HG03378 (cell line): ENCODE measurements around the gene TNS4.

Experiments used
- ATAC-seq: cut with Tn5 transposase; IDR thresholded peaks from one replicate; pipeline ENCODE4 v1.9.1; 2021; ENCODE audit warnings: mild to moderate bottlenecking, moderate library complexity; ENCODE audit not compliant: unreplicated experiment

The TNS4 gene

DNA sequence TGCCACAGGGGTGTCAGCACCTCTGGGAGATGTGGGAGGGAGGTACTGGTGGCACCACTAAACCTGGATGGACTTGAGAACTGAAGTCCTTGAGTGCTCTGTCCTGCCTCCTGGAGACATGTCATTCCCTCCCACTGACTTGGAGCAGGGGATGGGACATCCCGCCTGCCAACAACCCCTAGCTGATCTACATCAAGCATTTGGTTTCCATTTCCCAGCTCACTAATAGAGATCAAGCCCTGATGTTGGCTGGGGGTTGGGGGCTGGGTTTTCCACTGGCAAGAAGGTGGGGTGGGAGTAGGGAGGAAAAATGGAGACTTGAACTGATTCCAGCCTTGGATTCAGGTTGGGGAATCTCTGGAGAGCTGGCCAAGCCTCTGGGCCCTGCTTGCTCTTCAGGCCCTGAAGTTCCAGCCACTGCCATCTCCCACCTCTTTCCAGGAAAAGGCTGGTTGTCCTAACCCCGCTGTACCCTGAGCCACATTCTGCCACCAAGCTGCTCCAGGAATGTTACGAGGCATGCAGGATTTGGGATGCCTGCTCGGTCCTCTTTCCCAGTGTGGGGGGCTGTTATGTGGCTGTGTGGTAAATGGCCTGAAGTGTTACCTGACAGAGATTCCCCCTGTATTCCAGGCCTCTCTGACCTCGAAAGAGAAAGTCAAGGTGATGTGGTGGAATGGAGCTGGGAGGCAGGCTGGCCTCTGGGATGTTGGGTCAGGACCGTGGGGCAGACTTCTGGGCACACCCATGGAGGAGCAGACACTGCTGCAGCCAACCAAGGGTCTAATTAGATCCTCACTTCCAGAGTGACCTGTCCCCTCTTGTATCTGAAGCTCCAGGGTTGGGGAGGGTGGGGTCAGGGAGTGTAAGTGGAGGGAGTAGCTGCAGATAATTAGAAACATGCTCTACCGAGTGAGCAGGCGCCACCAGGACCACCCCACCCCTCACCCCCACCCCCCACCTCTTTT, 41.5 kb downstream of the TNS4 start:
- no peak for ATAC-seq

DNA sequence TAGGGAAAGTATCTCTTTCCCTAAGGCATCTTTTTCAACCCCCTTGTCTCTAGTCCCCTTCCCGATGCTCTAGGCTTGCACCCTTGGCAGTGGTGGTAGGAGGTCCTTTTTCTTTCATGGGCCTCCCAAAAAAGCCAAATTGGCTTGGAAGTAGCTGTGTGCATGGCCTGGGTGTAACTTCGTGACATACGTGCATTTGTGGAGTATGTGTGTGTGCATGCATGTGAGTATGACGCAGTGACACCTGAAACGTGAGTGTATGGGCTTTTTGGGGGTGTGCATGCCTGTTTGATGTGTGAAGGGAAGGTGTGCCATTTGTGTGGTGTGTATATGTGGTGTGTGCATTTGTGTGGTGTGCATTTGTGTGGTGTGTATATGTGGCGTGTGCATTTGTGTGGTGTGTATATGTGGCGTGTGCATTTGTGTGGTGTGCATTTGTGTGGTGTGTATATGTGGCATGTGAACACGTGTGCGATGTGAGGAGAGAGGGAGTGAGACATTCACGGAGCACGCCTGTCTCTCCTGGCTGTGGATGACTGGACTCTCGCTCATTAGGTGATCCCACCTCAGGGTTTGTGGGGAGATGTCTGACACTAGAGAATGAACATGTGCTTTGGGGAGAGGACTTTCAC, 42.5 kb downstream of the TNS4 start:
- ATAC-seq: no peak

DNA sequence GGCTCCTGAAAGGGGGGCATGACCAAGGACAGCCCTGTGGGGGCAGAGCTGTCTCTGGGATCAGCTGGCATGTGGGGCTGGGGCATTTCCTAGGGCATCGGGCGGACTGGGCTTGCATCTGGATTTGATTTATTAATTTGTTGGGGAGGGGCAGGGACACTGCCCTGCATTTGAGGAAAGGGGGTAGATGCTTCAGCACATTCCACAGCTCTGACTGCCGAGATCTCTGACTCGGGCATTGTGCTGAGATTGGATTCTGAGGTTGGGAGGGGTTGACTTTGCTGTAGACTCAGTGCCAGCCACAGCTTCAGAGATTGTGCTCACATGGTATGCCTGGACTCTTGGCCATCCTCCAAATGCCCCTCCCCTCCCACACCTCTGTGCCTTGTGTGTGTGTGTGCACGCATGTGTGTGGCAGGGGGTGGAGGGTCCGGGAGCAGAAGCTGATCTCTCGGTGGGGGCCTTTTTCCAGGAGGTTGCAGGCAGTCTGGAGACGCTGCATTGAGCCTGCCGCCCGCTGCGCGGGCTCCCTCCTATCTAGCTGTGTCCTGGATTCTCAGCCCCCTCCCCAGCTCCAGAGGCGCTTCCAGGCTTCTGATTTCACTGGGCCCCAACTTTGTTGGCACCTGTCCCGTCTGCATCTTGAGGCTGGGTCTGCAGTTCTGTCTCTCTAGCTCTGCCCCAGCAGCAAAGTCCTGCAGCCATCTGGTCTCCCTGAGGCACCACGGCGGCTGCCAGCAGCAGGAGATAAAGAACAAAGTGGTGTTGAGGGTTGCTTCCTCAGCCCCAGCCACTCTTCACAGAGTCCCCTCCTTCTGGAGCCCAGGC, 43.2 kb downstream of the TNS4 start:
- no peak for ATAC-seq

DNA sequence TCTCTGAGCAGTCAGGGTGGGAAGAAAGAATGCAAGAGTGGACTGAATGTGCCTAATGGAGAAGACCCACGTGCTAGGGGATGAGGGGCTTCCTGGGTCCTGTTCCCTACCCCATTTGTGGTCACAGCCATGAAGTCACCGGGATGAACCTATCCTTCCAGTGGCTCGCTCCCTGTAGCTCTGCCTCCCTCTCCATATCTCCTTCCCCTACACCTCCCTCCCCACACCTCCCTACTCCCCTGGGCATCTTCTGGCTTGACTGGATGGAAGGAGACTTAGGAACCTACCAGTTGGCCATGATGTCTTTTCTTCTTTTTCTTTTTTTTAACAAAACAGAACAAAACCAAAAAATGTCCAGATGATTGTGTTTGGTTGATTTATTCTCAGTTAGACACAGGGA, 44.1 kb downstream of the TNS4 start:
- ATAC-seq: no peak

DNA sequence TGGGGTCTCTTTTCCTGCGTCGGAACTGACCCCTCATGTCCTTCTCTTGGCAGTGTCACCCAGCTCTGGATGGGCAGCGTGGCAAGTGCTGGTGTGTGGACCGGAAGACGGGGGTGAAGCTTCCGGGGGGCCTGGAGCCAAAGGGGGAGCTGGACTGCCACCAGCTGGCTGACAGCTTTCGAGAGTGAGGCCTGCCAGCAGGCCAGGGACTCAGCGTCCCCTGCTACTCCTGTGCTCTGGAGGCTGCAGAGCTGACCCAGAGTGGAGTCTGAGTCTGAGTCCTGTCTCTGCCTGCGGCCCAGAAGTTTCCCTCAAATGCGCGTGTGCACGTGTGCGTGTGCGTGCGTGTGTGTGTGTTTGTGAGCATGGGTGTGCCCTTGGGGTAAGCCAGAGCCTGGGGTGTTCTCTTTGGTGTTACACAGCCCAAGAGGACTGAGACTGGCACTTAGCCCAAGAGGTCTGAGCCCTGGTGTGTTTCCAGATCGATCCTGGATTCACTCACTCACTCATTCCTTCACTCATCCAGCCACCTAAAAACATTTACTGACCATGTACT, 44.9 kb downstream of the TNS4 start:
- ATAC-seq: no peak

DNA sequence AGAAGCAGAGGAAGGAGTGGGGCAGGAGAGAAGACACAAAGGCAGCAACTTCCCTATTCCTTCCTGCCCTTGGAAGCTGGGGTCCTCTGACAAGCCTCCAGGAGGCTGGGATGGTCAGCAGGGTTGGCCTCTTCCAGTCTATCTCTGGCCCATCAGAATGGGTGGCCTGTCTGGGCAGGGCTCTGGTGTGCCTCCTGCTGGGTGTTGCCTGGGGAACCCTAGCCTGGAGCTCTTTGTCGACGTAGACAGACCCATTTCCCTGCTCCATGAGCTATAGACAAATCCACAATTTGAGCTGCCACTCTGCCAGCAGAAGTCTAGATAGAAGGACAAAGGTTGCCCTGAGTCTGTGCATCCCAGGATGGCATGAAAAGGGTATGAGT, 46.8 kb downstream of the TNS4 start:
- ATAC-seq: no peak

DNA sequence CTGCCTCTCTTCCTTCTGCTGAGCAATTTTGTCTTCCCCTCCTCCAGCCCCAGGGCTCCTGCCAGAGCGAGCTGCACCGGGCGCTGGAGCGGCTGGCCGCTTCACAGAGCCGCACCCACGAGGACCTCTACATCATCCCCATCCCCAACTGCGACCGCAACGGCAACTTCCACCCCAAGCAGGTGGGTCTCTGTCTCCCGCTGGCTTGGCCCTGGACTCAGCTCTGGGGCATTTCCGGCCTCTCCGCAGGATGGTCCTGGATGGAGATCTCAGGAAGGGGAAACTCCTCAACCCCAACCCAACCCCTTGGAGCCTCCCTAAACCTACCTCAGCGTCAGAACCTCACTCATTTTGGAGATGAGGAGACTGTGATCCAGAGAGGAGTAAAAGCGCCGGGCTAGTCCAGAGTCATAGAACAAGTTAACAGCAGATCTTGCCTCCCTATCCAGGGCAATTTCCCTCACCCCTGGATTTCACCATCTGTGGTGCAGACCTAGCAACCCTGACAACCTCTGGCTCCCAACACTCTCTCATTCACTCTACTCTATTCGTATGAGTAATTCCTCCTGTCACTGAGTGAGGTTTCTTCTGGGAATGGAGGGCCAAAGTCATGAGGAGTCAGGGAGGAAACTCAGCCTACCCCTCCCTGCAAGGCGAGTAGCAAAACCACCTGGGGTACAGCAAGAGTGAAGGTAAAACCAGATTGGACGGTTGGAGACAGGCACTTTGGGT, 47.4 kb downstream of the TNS4 start:
- no peak for ATAC-seq

DNA sequence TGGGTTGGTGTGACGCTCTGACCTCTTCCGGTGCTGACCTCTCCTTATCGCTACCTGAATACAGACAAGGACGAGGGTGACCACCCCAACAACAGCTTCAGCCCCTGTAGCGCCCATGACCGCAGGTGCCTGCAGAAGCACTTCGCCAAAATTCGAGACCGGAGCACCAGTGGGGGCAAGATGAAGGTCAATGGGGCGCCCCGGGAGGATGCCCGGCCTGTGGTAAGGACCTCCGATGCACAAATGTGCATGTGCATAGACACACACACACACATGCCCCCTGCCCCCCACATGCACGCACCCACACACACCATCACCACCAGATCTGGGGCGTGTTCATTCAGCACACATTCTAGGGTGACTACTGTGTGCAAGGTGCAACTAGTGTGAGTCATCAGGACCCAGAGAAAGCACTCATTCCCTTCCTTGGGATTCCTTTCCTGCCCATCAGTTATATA, 48.5 kb downstream of the TNS4 start:
- ATAC-seq: no peak

DNA sequence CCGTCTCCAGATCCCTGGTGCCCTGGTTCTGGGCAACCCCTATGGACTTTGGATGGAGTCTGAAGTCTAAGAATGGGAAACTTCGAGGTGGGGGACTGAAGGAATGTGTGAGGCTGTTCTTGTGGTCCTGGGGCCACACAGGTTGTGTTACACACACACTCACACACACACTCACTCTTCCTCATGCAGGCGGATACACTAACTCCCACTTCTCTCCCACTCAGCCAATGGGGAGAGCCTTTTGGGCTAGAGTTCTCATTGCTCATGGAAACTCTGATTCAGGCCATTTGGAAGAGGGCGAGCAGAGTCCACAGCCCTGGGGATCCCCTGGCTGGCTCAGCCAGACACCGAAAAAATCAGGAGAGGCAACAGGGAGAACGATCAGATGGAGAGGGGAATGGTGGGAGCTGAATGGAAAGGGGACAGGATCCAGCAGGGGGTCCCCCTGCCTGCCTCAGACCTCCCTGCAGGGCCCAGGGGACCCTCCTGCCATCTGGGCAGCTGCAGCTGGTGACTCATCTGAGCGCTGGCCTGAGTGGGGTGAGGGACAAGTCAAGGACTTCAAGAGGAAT, 49.1 kb downstream of the TNS4 start:
- ATAC-seq: no peak

DNA sequence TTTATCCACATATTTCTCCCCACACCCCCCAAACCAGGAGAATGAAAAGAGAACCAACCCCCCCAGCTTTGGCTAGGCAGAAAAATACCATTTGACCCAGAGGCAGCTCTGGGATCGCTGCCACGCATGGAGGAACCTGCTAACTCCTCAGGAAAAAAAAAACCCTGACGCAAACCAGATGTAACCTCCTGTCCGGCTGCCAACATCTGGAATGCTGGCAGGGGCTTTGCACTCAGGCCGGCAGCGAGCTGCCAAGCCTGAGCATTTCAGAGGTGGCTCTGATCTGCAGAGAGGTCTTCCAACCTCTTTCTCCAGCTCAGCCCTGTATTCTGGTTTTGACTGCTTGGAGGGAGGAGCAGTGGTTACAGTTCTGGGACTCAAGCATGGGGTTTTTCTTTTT, 50.0 kb downstream of the TNS4 start:
- no peak for ATAC-seq

DNA sequence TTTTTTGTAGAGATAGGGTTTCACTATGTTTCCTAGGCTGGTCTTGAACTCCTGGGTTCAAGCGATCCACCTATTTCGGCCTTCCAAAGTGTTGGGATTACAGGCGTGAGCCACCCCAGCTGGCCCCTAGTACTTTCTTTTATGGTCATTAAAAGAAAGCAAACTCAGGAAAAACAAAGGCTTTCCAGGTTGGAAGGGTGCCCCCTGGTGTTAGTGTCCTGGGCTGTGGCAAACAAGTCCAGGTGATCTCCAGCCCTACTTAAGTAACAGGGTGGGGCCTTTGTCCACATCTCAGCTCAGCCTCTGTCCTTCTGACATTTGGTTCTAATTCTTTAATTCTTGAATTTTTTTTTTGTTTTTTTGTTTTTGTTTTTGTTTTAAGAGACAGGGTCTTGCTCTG, 51.2 kb downstream of the TNS4 start:
- ATAC-seq: no peak

DNA sequence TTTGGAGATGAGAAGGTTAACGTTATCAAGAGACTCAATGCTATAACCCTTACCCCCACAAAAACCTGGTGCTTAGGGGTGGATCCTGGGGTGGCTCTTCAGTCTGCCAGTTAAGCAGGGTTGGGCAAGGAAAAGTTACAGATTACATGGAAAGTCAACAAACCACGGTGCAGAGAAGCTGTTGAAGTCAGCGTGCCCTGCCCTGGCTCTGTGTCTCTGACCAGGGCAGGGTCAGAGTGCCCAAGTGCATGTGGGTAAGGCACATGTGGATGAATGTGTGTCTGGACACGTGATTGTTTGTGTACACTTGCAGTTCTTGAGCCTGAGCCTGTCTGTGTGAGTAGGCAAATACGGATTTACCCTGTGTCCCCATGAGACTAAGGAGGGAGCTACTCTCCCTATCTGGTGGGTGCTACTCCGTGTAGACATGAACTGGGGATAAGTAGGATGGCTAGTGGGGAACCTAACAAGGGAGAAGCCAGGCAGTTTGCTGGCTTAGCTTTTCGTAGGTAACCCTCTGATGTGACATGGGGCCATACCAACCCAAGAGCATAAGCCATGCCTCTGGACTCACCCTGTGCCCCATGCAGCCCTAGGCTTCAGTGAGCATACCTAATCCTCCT, 52.7 kb downstream of the TNS4 start:
- no peak for ATAC-seq

DNA sequence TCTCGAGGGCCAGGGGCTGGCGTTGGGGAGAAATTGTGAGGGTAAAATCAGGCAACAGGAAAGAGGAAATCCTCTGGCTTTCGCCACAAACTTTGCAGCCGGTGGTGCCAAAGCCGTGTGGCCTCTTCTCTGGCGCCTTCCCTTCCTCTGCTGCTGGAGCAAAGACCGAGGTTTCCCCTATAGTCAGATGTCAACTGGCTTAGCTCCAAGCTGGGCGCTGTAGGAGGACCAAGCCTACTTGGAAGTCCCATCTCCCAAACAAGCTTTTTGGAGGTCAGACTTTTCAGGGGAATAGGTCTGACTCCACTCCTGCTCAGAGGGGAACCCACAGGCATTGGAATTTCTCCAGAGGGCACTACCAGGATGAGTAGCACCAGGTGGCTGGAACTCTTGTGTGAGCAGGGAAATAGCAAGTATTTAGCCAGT, 53.2 kb downstream of the TNS4 start:
- ATAC-seq: no peak

DNA sequence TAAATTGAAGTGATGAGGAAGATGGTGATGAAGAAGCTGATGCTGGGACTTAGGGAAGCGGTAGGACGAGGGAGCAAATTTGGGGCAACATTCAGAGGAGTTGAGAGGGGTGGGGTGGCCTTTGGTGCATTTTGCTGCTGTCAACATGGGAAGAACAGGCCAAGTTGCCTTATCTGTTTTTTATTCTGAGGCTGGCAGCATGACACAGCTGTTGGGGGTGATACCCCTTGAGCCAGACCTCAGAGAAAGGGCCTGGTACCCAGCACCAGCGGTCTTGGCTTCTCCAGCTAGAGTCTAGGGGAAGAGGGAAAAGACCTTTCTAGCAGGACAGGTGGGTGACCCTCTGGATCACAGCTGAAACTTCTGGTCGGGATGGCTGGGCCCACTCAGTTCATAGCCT, 53.6 kb downstream of the TNS4 start:
- ATAC-seq: no peak

DNA sequence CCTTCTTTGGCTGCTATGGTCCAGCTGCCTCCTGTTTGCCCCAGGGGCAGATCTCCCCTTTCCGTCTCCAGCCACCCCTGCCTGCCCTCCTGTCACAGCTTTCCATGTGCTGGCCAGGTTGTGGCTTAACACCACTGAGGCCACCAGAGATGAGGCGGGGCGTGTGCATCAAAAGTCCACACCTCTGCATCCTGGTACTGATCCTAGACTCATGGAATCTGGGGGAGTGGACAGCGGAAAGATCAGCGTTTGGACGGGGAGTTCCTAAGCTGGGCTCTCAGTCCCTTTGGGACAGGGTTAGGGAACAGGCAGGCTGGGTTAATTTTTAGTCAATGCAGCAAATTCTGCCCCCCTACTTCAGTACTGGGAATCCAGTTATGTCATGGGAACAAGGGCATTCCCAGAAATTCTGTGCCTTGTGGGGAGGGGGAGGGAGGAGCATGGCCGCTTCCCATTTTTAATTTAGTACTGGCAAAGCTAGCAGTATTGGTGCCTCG, 54.2 kb downstream of the TNS4 start:
- no peak for ATAC-seq

DNA sequence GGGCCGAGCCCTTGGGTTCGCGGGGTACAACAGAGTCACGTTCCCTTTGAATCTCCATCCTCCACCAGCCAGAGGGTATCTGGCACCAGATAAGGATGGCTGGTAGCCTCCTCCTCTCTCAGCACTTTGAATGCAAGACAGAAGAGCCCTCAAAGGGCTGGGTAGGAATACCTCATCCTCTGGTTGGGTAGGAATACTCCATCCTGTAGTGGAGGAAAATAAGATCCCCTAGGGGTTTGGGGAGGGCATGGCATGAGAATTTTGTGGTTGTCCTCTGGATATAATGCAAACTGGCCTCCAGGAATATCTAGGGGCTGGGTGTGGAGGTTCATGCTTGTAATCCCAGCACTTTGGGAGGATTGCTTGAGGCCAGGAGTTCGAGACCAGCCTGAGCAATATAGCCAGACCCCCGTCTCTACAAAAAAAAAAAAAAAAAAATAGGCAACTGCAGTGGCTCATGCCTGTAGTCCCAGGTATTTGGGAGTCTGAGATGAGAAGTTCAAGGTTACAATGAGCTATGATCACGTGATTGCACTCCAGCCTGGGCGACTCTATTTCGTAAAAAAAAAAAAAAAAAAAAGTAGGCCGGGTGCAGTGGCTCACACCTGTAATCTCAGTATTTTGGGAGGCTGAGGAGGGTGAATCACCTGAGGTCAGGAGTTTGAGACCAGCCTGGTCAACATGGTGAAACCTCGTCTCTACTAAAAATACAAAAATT, 55.5 kb downstream of the TNS4 start:
- no peak for ATAC-seq

DNA sequence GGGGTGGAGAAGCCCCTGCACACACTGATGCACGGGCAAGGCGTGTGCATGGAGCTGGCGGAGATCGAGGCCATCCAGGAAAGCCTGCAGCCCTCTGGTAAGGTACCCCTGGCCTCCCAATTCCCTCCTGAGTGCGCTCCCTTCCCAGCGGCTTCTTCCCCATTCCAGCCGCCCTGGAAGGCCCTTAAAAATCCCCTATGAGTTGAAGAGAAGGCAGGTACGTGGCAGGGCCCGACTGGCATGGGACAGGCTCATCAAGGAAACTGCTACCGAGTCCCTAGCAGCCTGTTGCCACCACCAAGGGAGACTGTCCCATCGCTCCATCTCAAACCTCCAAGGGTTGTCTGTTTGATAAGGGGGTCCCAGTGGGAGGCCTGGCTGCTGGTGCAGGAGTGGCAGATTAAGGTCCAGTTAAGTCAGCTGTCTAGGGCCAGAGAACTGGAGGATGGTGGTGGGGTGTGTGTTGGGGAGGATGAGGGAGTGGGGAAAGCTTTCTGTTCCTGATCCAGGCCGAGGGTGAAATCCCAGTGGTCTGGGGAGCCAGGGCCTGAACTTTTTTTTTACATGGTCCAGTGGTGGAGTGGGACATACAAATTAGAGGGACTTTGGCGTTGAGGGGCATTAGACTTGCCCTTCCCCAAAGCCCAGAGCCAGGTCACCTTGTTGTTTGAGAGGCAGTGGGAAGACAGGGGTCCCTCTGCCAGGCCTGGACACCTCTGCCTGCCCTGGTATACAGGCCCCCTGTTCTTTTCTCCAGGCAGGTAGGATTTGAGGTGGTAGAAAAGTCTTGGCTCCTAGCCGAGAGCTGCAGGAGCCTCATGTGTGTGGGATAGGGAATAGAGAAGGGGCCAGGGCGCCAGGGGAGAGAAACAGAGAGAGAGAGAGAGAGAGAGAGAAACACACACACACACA, 57.2 kb downstream of the TNS4 start:
- no peak for ATAC-seq
